ENCODE results near the gene SFXN3.

SFXN3 gene

DNA sequence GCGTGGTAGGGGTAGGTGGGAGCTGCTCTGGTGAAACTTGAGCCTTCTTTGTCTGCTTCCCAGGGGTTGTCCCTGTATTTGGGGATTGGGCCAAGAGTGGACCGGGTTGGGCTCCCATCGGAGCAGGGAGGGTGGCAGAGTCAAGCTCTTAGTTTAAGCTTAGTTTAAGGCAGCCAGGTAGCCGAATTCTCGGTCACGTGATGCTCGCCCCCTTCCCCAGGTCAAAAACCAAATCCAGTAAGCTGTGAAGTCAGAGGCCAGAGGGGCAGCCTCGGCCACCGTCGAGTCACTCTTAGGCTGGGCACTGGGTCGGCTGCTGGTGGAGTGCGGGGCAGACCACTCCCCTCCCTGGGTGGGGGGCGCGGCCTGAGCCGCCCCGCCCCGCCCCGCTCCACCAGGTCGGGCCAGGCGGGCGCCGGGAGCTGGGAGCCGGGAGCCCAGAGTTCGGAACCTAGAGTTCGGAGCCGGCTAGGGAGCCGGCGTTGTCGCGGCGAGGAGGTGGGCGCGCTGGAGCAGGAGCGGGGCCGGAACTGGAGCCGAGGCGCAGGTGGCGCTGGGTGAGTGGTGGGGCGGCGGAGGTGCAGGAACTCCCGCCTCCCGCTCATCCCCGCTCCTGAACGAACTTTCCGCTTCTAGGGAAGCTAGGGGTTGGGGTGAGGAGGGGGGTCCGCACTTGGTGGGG is 34.2 kb upstream of the SFXN3 start:
- in situ Hi-C loops (cut with MboI; ENCODE audit: low sequenced_read_pairs, unreplicated experiment): no loop called here
- TF ChIP-seq, protein P1, sequence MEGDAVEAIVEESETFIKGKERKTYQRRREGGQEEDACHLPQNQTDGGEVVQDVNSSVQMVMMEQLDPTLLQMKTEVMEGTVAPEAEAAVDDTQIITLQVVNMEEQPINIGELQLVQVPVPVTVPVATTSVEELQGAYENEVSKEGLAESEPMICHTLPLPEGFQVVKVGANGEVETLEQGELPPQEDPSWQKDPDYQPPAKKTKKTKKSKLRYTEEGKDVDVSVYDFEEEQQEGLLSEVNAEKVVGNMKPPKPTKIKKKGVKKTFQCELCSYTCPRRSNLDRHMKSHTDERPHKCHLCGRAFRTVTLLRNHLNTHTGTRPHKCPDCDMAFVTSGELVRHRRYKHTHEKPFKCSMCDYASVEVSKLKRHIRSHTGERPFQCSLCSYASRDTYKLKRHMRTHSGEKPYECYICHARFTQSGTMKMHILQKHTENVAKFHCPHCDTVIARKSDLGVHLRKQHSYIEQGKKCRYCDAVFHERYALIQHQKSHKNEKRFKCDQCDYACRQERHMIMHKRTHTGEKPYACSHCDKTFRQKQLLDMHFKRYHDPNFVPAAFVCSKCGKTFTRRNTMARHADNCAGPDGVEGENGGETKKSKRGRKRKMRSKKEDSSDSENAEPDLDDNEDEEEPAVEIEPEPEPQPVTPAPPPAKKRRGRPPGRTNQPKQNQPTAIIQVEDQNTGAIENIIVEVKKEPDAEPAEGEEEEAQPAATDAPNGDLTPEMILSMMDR (IDR thresholded peaks at IDR 0.05; ENCODE audit: borderline replicate concordance, control extremely low read depth, extremely low read depth, insufficient read depth, missing control alignments): no peak
- DNase-seq (ENCODE audit: low spot score): peak; percentile 75

DNA sequence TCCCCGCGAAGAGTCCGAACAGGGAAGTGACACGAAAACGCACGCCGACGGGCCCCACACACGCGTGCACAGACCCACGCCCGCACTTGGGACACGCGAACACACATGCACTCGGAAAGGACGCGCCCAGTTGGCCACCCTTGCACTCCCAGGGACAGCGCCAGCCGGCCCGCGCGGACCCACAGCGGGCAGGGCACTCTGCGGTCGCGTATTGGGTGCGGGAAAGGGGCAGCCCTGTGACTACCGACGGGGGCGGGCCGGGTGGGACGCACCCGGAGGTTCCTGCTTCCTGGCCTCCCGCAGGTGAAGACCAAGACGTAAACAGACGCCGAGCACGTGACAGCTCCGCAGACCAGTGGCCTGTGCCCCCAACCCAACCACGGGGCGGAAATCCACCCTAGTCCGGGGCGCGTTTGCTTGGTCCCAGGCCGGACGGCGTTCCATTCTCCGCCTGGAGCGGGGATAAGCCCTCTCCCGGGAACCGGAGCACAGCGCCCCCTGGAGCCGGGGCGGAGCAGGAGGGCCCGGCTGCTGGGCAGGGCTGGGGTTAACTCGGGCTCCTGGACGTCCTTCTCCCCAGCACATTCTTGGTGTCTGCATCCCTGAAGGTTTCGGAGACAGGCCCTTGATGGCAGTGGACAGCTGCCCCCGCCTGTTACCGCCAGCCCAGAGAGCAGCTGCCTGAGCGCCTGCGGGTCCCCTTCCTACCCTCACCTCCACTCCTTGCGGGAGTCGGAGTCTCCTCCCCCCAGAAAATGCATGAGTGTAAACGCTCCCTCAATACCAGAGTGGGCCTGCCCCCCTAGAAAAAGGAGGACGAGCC is 33.5 kb upstream of the SFXN3 start:
- TF ChIP-seq, protein P1 (IDR thresholded peaks at IDR 0.05; ENCODE audit: borderline replicate concordance, control extremely low read depth, extremely low read depth, insufficient read depth, missing control alignments): peak; percentile 86
- in situ Hi-C loops (cut with MboI; ENCODE audit: low sequenced_read_pairs, unreplicated experiment): no loop called here
- peak; percentile 86 for DNase-seq (ENCODE audit: low spot score)

DNA sequence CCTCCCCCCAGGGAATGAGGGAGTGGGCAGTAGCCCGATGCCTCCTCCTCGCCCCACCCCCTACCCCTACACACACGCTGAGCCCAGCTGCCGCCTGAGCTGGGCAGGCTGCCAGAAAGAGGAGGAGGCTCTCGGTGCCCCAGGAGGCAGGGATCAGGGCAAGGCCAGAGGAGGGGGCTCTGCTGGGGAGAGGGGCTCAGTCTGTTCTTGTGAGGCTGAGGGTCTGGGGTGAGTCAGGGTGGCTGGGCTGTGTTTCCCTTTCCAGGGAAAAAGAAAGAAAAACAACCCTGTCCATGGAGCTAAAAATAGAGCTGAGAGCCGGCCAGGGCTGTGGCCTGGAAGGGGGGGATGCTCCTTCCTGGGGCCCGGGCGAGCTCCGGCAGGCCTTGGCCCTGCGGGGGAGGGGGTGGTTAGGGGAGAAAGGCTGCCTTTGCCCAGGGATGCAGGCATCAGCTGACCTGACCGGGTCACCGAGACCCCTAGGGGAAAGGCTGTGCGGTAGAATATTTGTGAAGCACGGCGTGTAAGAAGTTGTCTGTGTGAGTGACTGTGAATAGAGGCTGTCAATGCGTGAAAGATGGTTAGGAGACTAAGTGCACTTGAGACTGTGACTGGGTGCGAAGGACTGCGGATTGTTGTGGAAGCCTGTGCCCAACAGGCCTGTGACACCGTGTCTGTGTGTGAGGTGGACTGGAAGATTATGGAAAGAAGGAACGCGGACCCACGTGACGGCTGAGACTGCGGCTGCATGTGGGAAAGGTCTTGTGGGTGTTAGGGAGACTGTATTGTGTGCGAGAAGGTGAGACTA is 32.6 kb upstream of the SFXN3 start:
- TF ChIP-seq, protein P1 (IDR thresholded peaks at IDR 0.05; ENCODE audit: borderline replicate concordance, control extremely low read depth, extremely low read depth, insufficient read depth, missing control alignments): no peak
- DNase-seq (ENCODE audit: low spot score): peak; percentile 78
- in situ Hi-C loops (cut with MboI; ENCODE audit: low sequenced_read_pairs, unreplicated experiment): no loop called here

DNA sequence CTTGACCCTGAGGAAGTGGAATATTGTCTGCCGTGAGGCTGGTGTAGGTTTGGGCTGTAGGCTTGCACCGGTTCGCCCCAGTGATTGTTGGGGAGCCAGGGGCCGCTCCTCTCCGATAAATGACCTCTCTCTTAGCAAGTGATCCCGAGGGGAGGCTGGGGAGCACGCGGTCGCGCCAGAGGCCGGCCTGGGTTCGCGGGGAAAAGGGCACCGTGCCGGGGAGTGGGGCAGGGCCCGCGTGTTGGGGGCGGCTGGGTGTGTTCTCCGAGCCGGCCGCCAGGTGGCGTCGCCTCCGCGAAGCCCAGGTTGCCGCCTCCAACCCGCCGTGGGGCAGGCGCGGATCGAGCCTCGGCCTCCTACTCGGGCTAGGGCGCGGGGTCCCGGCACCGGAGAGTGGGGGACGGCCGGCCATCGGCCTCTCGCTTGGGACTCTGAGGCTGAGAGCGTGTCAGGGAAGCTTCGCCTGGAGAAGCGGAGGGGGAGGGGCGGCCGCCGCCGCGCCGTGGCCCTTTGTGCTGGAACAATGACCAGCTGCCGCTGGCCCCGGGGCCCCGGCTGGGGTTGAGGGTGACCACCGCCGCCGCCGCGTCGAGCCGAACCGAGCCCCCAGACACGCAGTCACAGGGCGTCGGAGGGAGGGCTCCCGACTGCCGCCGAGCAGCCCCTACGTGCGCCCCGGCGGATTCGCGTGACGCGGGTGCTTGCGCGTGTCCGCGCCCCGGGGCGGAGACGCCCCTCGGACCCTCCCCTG is 31.9 kb upstream of the SFXN3 start:
- in situ Hi-C loops (cut with MboI; ENCODE audit: low sequenced_read_pairs, unreplicated experiment): no loop called here
- peak; percentile 94 for DNase-seq (ENCODE audit: low spot score)
- TF ChIP-seq, protein P1 (IDR thresholded peaks at IDR 0.05; ENCODE audit: borderline replicate concordance, control extremely low read depth, extremely low read depth, insufficient read depth, missing control alignments): peak; percentile 89

DNA sequence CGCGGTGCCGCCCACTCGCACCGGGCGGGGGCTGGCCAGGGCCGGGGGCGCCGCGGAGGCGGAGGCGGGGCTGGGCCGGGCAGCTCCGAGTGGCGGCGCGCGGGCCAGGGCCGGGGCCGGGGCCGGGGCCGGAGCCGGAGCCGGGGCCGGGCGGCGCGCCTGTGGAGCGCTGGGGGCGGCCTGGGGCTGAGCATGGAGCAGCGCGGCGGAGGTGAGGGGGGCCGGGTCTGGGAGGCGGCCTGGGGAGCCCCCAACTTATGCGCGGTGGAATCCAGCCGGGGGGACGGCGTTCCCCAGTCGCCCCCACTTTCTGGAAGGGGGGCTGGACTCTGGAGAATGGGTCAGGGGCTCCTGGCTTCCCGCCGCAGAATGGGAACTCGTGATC is 31.3 kb upstream of the SFXN3 start, which contains the start of gene LZTS2:
LZTS2 (plus strand) TSS at position 67 of the 385 bp plus-strand sequence. CDS start 2,731 bp downstream, outside the sequence.
- DNase-seq (ENCODE audit: low spot score): no peak
- TF ChIP-seq, protein P1 (IDR thresholded peaks at IDR 0.05; ENCODE audit: borderline replicate concordance, control extremely low read depth, extremely low read depth, insufficient read depth, missing control alignments): no peak
- in situ Hi-C loops (cut with MboI; ENCODE audit: low sequenced_read_pairs, unreplicated experiment): no loop called here

All from GM13976 (cell line).